Measurements from ENCODE around the gene MYO15A.

Gene MYO15A

DNA sequence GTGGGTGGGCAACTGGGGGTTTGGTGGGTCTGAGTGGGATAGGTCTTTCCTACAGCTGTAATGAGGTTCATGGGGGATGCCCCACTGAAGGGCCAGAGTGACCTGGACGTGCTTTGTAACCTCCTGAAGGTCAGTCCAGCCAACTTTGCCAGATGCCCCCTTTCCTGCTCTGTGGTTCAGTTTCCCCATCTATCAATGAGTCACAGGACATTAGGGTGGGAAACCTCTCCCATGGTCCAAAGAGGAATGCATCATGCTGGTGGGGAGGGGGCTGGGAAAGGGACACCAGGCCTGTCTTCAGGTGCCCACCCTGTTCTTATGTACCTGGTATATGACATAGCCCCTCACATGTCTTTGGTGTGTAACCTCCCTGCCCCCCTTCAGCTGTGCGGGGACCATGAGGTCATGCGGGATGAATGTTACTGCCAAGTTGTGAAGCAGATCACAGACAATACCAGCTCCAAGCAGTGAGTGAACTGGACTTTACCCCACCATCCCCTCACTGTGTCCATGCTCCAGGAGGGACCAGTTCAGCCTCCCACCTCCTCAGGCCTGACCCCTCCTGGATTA, 51.1 kb downstream of the MYO15A start:
- DNase-seq: no peak

DNA sequence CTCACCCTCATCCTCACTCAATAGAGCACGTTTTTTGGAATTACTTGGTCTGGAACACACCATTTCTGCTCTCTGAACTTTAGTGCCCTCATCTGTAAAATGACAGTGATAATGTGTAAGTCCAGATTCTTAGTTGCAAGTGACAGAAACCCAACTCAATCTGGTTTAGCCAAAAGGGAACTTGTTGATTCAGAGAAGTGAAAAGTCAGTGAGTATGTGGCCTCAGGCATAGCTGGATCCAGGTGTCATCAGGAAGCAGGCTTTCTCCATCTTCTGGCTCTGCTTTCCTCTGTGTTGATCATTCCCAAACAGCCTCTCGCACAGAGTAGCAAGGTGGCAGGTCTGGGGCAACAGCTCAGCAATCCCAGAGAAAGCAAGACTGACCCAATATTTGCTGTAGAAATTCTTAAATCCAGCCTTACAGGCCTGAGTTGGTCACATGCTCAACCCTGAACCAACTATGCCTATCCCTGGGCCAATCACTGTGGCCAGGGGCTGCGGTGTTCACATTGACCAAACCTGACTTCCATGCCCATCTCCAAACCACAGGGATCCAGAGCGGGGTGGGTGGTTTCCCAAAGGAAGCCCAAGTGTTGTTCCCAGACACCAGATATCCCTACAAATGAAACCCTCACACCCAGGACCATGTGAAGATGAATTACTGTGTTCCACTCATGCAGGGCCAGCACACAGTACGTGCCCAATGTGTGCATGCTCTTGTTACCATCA, 51.7 kb downstream of the MYO15A start:
- no peak for DNase-seq

DNA sequence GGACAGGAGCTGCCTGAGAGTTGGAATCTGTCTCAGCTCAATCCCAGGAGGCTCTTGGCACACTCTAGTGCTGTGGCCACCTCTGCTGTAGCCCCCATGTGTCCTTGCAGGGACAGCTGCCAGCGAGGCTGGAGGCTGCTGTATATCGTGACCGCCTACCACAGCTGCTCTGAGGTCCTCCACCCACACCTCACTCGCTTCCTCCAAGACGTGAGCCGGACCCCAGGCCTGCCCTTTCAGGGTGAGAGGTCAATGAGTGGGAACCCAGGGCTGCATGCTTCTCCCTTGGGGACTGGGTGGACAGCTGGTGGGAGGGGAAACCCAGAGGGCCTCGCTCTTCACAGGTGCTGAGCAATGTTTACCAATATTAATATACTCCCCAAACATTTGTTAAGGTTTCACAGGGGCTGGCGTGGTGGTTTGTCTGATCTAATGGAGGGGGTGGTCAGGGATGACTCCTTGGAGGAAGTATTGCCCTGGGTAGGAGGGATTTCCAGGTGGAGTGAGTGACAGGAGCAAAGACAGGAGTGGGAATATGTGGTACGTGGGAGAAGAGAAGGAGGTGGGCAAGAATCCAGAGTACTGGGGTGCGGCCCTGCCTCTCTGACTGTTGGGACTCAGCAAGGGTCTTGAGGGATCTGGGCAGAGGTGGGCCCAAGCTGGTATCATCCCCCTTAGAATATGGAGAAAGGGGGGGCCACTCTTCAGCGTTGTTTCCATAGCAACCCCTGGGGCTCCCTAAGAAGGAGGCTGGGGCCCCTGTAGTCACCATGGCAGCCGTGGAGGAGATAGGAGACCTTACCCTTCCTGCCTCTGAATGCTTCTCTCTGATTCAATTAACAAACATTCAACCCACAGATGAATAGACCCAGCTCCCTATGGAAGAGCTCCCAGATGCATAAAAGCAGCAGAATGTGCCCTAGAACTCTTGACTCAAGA, 52.9 kb downstream of the MYO15A start:
- no peak for DNase-seq

DNA sequence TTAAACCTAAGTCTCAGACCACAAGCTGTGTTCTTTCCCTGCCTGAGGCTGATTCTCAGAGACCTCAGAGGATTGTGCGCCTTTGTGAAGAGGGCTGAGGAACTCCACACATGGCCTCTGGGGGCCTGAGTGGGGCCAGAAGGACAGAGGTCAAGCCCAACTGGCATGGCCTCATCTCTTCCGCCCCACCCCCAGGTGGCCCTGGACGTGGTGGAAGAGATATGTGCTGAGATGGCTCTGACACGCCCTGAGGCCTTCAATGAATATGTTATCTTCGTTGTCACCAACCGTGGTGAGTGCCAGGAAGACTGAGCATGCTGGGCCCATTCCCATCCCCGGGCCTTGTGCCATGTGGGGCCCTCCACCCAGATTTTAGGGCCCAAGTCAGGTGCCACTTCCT, 55.0 kb downstream of the MYO15A start:
- DNase-seq: no peak

DNA sequence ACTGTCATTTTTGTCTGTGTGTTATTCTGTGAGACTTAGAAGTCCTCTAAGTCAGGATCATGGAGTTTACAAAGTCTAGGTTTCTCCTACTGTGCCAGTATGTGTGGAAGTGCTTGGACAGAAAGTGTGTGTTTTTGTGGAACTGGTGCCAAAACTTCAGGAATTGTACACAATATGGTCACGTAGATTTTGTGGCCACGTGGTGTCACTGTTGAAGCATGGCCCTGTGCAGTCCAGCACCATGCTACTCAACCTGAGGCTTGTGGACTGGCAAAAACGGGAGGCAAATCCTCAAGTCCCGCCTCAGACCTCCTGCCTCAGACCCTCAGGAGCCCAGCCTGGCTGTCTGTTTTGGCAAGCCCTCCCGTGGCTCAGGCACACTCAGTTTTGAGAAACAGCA, 58.3 kb downstream of the MYO15A start:
- DNase-seq: no peak

DNA sequence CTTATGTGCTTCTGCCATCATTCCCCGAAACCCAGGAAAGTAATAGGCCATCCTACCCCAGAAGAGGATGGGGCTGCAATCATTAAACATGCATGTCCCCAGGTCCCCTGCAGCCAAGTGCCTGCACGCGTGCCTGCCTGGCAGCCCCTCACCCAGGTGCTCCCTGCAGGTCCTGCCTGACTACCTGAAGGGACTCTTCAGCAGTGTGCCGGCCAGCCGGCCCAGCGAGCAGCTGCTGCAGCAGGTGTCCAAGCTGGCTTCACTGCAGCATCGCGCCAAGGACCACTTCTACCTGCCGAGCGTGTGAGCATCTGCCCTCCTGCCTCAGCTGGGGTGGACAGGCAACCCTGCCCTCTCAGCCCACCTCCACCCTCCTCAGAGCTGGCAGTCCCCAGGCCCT, 58.9 kb downstream of the MYO15A start:
- no peak for DNase-seq

DNA sequence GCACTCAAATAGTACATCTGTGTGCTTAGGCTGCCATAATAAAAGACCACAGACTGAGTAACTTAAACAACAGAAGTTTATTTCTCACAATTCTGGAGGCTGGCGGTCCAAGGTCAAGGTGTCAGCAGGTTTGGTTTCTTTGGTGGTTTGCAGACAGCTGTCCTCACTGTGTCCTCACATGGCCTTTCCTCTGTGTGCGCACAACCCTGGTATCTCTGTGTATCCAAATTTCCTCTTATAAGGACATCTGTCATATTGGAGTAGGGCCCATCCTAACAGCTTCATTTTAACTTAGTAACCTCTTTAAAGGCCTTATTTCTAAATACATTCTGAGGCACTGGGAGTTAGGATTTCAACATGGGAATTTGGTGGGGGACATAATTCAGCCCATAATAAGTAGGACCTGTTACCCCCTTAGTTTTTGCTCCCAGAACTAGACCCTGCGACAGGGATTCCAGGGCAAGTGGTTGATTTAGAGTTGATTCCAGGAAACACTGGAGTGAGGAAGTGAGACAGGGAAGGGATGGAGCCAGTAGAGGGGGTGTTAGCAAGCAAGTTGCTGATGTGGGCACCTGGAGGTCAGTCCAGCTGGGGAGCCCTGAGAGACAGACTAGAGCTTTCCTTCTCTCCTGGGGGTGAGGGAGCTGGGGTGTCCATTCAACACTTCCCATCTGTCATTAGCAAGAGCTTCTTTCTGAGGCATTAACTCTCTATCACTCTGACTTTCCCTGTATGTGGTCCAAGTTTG, 64.1 kb downstream of the MYO15A start:
- no peak for DNase-seq

DNA sequence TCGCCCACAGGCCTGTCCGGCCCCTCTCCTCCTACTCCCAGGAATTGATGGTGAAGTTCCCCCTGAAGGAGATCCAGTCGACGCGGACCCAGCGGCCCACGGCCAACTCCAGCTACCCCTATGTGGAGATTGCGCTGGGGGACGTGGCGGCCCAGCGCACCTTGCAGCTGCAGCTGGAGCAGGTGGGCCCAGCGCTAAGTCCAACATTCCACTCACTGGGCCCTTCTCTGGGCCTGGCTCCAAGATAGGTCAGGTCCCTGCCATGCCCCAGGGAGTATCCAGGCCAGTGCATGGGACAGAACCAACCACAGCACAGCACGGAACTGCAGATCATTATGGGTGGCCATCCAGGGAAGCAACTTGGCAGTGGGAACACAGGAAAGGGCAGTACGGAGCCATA, 65.2 kb downstream of the MYO15A start:
- DNase-seq: no peak

DNA sequence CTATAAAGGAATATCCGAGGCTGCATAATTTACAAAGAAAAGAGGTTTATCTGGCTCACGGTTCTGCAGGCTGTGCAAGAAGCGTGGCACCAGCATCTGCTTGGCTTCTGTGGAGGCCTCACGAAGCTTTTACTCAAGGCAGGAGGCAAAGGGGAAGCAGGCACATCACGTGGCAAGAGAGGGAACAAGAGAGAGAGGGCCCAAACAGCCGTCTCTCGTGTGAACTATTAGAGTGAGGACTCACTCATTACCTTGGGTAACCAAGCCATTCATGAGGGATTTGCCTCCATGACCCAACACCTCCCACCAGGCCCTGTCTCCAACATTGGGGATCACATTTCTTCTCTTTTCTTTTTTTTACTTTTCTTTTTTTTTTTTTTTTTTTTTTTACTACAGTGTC, 67.6 kb downstream of the MYO15A start:
- DNase-seq: no peak

DNA sequence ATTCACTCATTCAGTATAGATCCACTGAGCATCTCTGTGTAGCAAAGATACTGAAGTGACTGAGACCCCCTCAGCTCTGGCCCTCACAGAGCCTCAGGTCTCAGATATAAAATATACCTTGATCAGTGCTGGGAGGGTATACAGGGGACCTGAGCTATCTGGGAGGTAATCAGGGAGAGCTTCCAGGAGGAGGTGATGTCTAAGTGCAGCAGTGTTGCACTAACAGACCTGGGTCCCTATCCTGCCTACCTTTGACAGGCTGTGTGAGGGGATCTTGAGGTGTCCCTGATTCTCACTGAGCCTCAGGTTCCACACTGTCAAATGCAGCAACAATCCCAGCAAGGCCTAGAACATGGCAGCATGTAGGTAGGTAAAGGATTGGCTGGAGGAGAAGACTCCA, 68.6 kb downstream of the MYO15A start:
- DNase-seq: no peak

DNA sequence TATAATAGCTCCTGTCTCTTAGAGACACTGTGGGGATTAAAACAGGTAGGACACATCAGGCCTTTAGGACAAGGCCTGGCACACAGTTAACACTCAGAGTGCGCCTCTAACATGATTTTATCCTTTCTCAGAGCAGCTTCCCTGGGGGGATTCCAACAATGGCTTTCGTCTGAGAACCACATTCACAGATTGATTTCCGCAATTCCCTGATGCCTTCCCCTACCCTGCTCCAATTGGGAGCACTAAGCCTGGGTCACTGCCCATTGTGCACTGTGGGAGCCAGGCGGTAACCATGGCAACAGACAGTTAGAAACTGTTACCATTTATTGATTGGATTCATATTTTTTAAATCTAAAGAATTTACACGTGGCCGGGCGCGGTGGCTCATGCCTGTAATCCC, 69.2 kb downstream of the MYO15A start:
- DNase-seq: no peak

DNA sequence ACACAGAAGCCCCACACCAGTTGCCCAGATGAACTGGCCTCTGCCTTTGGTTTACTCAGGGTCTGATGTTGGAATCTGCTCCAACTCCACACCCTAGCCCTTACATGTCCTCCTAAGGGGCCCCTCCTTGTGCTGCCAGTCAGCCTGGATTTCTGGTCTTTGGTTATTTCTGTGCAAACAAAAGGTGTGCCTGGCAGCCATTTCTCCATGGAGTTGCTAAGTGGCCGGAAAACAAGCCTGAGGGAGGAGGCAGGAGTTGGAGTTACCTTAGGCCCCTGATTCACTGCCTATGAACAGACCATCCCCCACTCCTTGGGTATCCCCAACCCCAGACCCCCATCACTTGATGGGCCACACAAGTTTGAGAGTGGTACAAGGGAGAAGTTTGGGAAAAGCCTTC, 70.6 kb downstream of the MYO15A start:
- DNase-seq: no peak

DNA sequence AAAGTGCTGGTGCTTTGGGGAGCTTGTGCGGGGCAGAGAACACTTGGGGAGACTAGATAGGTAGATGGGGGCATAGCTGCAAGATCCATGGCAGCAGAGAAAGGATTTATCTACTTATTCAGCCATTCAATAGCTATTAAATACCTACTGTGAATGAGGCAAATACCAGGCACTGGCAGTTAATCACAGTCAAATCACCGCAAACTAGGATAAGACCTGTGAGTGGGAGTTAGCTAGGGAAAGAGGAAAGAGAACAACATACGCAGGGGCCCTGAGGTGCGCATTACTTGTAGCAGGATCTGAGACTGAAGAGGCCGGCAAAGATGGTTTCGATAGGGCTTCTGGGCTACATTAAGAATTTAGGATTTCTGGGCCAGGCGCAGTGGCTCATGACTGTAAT, 71.2 kb downstream of the MYO15A start:
- DNase-seq: no peak

DNA sequence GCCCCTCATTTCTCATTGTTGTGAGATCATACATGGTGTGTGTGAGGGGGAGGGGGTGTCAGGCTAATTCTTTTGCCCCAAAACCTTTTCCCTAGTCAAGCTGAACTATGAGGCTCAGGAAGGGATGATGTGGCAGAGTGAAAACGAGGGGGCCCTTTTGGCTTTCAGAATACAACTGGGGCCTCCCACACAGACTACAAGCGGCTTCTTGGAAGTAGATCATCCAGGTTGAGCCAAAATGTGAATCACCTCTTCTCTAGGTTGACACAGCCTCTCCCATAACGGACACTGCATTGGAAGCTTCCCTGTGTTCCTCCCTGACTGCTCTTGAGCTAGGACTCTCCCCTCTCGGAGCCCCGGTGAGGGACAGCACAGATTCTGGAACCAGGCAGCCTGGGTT, 72.8 kb downstream of the MYO15A start:
- DNase-seq: no peak

DNA sequence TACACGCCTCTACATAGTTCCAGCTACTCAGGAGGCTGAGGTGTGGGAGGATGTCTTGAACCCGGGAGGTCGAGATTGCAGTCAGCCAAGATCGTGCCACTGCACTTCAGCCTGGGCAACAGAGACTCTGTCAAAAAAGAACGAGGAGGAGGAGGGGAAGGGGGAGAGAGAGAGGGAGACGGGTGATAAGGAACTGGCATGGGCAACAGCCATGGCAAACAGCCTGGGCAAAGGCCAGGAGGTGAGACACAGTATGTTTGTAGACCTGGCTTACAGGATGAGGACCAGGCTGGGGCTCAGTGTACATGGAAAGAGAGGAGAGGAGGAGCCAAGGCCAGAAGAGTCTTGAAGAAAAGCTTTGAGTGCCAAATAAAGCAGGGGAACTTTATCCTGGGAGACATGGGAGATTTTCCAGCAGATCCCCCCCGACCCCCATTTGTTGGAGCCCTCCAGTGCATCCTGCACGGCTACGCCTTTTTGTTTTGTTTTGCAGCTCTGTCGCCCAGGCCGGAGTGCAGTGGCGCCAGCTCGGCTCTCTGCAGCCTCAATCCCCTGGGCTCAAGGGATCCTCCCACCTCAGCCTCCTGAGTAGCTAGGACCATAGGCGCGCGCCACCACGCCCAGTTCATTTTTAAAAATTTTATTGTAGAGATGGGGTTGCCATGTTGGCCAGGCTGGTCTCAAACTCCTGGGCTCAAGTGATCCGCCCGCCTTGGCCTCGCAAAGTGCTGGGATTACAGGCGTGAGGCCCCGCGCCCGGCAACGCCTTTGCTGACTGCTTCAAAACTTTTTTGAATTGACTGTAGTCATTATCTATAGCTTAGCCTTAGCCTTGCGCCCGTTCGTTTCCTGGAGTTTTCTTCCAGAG, 73.8 kb downstream of the MYO15A start:
- no peak for DNase-seq

DNA sequence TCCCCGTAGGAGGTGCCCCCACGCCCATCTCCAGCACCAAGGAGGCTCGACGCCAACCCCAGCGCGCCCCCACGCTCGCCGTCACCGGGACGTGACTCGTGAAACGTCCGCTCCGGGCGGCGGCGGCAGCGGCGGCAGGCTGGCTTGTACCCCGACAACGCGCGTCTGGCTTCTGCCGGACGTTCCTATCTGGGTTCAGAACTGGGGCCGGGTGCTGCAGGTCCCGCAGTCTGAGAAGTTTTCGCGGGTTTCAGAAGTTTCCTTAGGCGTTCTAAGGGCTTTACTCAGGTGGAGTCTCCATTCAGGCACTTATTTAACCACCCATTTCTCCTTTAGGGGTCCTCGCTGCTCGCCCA, 74.4 kb downstream of the MYO15A start:
- DNase-seq: no peak

DNA sequence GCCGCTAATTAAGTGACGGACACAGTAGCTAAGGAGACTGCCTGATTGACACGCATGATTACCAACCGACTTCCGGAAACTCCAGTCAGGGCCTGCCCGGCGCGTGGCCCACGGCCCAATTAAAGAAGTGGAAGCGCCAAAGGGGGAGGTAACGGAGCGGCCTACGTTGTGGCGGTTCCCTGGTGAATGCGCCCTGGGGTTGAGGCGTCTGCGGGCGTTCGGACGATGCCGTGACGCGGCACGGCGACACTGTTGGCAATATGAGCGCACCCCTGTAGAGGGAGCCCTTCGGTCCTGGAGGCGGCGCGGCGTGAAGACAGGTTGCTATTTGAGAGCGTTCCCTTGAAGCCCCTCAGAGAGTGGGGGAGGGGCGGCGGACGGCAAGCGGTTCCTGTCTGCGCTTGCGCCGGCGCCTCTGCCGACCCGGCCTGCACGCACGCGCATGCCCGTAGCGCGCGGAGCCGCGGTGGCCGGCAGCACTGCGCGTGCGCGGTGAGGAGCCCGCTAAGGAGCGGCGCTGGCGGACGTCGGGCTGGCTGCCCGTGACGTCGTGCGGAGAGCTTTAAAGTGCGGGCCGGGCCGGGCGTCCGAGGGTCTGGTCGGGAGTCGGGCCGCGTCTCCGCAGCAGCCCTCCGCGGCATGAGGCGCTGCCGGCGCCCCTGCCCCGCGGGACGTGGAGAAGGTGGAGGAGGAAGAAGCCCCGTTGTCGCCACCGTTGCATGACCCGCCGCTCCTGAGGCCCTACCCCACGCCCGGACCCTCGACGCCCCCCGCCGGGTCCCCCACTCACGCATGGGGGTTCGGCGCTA, 75.0 kb downstream of the MYO15A start, which contains the start of gene ALKBH5:
Gene ALKBH5, plus strand, starts transcription at position 495 of the 809 bp plus-strand sequence. CDS start 416 bp downstream, outside the sequence.
- peak; percentile 94 to 98 for DNase-seq

DNA sequence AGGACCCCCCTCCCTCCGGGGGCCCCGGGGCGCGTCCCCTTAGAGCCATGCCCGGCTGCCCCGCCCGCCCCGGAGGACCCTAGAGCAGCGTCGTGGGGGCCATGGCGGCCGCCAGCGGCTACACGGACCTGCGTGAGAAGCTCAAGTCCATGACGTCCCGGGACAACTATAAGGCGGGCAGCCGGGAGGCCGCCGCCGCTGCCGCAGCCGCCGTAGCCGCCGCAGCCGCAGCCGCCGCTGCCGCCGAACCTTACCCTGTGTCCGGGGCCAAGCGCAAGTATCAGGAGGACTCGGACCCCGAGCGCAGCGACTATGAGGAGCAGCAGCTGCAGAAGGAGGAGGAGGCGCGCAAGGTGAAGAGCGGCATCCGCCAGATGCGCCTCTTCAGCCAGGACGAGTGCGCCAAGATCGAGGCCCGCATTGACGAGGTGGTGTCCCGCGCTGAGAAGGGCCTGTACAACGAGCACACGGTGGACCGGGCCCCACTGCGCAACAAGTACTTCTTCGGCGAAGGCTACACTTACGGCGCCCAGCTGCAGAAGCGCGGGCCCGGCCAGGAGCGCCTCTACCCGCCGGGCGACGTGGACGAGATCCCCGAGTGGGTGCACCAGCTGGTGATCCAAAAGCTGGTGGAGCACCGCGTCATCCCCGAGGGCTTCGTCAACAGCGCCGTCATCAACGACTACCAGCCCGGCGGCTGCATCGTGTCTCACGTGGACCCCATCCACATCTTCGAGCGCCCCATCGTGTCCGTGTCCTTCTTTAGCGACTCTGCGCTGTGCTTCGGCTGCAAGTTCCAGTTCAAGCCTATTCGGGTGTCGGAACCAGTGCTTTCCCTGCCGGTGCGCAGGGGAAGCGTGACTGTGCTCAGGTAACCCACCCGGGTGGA, 75.8 kb downstream of the MYO15A start:
- DNase-seq: no peak

DNA sequence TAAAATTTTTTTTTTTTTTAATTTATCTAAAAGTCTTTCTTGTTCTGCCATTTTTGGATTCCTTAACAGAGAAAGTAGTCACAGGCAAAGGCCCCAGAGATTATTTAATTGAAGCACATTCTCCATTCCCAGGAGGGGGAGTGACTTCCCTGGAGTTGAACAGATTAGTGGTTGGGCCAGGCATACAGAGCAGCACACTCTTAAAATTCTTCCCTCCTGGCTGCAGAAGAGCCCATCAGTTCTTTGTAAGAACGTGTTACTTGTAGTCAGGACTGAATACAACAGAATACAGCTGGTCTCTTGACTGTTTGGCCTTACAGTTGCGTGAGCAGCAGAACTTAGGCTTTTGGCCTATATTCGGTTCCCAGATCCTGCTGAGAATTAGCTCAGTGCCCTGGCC, 76.8 kb downstream of the MYO15A start:
- no peak for DNase-seq

Data from cerebellar nuclear complex (tissue), 1 donor.